SW480 (cell line): Measurements from ENCODE around the gene AGXT.

Experiments used
- DNase-seq: peaks from one replicate; pipeline ENCODE4 v3.0.0-alpha.2; 2016; ENCODE audit warnings: low spot score

Gene AGXT

DNA sequence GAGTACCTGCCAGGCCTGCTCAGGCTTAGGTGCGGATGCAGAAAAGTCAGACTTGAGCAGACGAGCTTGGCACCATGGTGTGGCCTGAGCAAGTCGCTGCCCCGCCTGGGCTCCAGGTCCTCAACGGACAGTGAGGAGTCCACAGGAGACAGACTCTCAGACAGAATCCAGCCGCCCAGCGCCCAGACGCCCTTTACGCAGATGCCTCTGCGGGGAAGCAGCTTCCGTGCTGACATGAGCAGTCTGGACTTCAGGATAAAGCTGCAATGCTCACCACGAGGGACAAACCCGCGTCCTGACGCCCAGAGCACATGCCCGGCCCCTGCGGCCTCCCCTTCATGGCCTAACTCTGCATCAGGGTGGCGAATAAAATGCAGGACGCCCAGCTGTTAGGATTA is 30.8 kb downstream of the AGXT start:
- DNase-seq = no peak

DNA sequence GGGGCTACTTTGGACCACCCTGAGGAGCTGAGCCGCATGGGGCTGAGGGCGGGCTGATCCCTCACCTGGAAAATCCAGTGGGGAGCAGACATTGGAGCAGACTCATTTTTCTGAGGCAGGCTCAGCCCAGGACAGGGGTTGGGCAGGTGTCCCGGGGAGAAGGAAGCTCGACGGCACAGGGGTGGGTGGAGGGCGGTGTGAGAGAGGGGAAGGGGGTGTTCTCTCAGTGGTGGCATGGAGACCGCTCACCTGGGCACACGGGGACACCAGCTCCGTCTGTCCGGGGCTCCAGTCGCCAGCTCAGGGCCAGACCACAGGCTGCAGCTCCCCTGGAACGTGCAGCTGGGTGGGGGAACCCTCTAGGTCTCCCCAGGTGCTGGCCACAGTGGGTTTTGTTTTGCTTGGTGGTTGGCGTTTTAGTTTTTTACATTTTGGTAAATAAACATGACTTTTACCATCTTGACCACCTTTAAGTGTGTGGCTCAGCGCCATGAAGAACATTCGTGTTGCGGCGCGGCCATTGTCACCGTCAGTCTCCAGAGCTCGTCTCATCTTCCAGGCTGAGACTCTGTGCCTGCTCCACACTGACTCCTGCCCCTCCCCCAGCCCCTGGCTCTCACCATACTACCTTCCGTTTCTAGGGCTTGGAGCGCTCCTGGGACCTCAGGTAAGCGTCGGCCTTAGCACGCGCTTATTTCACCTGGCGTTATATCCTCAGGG is 31.7 kb downstream of the AGXT start:
- no peak for DNase-seq

GRCh38 chr2:240901986-240902614 is 33.5 kb downstream of the AGXT start:
- DNase-seq = no peak

DNA sequence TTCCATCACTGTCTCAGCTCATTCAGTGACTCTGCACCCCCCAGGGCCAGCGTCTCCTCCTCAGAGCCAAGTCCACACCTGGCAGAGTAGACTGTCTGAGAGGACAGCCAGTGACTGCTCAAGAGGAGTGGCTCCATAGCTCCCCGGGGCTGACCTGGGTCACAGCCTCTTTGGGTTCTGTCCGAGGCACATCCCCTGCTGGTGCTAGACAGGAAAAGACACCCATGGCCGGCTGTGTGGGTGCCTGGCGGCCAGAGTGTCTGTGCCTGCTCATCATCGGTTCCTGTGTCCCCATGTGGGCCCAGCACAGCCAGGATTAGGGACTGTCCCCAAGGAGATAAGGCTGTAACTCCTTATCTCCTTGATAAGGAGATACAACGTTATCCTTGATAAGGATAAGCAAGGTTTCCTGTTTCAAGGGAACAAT is 34.0 kb downstream of the AGXT start:
- no peak for DNase-seq

DNA sequence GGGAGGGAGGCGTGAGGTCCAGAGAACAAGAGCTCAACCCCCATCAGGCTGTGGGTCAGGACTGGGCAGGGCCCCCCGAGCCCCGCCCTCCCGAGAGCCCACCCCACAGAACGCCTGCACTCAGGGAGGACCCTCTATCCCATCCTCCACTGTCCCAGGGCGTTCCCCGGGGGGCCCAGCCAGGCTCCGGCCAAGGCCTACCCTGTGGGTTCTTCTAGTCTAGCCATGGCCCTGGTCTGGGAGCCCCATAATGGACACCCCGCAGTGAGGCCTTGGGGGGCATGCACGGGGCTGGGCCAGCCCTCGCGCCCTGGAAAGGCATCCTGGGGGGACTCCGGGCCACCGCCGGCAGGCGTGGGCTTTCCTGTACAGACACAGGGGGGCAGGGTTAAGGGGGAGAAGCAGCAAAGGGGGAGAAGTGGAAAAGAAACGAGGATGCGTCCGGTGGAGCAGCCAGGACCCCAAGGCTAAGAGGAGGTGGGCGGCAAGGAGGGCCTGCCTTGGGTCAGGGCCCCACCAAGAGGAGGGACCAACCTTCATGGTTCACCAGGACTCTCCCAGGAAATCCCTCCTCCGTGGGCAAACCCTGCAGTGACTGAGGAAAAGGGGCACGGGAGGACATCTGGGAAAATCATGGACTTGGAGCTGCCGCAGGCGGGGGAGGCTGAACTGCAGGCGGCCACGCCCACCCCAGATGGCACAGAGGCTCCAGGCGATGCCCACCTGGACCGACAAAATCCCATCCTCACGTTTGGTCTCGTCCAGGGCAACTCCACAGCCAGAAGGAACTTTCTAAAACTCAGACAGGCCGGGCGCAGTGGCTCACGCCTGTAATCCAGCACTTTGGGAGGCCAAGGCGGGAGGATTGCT is 34.8 kb downstream of the AGXT start:
- DNase-seq = no peak

DNA sequence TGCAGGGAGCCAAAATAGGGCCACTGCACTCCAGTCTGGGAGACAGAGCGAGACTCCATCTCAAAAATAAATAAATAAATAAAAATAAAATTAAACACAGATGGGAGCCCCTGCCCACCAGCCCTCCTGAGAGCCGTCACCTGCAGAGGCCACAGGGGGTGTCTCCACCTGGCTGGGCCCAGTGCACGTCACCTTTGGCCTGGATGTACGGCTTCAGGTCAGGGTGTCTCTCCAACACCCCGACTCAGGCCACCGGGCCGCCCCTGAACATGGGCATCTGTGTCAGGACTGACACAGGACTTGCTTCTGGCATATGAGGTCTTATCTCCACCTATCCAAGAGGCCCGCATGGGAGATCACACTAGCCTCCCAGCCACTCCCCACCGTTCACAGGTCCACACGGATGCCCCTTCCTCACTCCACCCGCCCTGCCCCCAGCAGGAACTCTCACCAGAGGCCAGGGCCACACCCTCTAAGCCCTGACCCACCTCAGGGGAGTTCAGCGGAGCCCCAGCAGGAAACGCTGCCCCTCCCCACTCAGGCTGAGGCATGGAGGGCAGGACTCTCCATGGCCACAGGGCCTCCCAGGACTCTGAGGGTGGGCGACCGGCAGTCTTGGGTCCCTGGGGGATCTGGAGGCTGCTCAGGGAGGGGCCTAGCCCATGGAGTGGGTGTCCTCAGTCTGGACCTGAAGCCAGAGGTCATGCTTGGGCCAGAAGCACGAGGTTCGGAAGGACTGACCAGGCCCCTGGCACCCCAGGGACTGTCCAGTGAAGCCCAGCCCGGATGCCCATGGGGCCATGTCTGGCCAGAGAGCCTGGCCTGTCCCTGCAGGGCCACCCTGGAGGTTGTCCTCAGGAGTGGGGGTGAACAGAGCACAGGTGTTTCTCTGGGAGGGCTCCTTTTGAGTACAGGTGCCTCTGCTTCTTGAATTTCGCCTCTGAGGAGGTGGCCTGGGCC is 35.9 kb downstream of the AGXT start:
- no peak for DNase-seq

DNA sequence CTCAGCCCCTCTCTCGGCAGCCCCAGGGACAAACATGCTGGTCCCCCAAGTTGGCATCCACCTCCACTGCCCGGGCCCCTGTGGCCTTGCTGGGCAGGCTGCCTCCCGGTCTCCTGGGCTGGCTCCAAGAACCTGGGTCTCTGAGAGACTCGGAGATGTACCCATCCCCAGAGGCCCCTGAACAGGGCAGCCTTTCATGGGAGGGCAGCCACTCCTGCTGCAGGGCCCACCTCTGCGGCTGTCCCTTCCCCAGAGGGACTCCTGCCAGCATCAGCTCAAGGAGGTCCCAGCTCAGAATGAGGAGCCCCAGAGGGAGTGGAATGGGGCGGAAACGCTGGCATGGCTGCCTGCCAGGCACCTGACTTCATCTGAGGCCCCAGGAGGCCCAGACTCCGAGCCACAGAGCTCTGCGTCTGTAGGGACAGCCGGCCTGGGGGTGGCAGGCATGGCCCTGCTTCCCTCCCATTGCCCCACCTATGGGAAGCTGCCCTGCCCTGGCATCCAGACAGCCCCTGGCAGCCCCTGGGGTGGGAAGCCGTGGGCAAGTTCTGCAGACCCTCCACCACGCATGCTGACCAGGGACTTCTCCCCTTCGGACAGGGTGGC is 36.7 kb downstream of the AGXT start:
- no peak for DNase-seq

DNA sequence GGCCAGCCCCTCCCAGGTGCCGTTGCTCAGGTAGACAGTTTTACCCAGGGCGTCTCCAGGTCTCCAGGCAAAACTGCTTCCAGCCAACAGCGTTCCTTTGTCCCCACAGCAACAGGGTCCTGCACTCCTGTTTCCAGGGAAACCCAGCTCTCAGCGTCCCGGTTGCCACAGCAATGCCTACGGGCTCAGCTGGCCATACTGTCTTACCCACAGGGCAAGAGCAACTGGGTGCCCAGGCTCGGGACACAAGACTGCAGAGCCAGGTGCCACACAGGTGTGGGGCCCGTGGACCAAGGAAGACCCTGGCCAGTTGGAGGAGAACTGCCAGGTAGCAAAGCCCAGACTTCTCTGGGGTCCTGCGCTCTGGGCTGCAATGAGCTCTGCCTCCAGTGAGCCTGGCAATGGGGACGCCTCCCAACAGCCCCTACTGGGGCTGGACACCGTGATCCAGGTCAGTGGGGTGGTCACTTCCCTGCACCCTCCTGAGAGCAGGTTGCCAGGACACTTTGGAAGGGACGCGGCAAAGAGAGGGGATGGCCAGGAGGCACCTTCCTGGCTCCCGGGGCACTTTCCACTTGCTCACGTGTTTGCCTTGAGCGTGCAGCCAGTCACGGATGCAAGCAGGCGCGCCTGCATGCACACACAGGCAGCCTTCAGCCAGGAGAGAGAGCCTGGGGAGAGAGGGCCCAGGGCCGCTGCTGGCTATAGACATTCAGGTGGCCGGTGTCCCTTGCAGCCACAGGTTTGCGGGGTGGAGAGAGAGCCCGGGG is 37.7 kb downstream of the AGXT start, which contains the start of gene CROCC2:
TSS of gene CROCC2 (plus strand) at position 196 of the 770 bp plus-strand sequence. CDS start at position 374, 178 bp downstream.
- no peak for DNase-seq

- no peak for DNase-seq
These were observed 38.4 kb downstream of the AGXT start for GRCh38 chr2:240906911-240907590.

DNA sequence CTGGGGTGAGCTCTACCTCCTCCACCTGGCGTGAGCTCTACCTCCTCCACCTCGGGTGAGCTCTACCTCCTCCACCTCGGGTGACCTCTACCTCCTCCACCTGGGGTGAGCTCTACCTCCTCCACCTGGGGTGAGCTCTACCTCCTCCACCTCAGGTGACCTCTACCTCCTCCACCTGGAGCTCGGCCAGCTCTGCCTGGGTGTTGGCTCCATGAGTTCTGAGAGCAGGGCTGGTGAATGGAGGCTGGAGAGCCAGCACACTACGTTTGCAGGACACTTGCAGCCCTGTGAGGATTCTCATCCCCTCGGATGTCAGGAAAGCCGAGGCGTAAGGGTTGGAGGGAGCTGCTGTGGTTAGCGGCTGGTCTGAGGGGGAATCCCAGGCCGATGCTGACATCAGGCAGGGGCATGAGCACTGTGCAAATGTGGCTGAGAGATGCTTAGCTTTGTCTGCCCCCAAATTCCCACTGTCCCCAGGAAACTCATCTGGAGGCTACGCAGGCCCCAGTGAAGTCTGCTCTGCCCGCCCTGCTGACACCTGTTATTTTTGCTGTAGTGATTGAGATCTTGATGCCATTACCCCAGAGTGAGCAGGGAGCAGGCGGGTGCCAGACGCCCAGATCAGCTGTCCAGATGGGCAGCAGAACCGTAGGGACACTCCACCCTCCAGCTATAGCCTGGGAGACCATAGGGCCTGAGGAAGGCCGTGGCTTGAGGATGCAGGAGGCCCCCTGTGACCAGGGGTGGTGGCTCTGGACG is 40.8 kb downstream of the AGXT start:
- no peak for DNase-seq

- no peak for DNase-seq
These were observed 43.1 kb downstream of the AGXT start for GRCh38 chr2:240911641-240912265.

GRCh38 chr2:240912878-240913809 is 44.5 kb downstream of the AGXT start:
- no peak for DNase-seq

DNA sequence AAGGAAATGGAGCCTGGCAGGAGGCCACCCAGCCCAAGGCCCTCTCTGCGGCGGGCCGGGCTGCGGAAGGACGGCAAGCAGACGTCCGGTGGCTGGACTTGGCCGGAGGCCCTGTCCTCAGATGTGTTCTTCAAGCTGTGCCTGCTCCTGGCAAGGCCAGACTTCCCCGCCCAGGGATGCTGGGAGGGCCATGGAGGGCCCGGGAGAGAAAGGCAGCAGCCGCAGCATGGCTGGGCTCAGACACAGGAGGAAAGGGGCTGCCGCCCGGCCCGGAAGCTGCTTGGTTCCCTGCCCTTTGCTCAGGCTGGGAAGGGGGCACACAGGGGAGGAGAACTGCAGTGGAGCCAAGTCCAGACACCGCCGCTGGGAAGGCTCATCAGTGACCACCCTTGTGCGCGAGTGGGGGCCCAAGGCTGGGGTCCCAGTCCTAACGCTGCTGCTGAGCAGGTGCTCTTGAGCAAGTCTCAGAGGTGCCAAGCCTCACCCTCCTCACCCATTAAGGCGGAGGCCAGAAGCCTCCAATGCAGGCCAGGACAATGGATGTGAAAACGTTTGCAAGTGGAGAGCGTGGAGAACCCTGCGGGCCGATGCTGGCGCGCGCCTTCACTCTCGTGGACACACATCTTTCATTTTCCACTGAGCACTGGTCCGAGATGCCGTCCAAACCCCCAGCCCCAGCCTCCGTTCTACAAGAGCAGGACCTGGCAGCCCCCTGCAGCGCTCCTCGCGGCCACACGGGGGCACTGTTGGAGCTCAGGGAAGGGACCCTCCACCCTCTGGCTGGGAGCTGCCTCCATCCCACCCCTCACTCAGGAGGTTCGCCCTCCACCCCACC is 45.4 kb downstream of the AGXT start:
- DNase-seq = no peak

DNA sequence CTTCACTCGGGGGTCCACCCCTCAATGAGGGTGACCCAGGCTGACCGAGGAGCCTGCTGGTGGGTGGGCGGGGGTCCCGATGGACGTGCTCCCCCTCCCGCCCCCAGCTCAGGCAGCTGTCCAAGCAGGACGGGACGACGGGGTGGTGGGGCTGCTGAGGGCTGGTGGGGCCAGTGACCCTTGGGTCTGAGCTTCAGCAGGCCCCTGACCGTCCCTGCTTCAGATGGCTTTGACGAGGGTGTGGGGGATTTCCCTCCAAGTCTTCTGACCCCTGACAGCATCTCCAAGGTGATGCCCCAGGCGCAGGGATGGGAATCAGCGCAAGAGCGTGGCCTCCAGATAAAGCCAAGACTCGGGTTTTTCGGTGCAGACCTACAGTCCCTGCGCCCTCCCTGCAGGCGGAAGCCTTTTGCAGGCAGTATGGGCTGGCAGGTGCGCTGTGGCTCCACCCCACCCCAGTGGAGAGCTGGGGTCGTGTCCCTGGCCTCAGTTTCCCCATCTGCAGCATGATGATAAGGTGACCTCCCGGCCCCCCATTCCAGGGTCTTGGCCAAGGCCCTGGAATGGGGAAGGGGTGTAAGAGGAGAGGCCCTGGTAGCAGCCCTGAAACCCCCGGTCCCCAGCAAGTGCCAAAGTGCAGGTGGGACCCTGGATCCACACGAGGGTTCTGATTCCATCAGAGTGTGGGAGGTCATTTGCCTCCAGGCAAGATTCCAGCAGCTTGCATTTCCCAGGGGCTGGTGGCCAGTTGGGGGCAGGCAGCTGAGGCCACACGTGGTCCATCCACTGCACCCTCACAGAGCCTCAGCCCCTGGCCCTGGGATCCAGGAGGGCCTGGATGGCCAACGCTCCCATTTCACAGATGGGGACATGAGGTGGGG is 46.3 kb downstream of the AGXT start:
- no peak for DNase-seq

- no peak for DNase-seq
These were observed 47.1 kb downstream of the AGXT start for GRCh38 chr2:240915526-240916341.
